K562 (cell line): ENCODE data around the gene GNG7. TPM values are rescaled to one million over a fixed set of nuclear protein-coding genes. Genes with fewer than 3 reads are reported as not detected.
A peak's percentile ranks its signal among the peaks of the same experiment; 100 is the strongest.

ENCODE experiments used
- ATAC-seq: fragments of 200-7000 bp; cut with Tn5 transposase; 3 replicates; pipeline ENCODE4 v1.9.1; 2020; ENCODE audit warnings: moderate library complexity
- BruUV-seq: library from RNA; stranded (reverse); fragments of 400-500 nt; replicated peaks from 2 replicates; lab custom pipeline; 2021; lab: Mats Ljungman, UMichigan
- CTCF ChIA-PET: fragments of 300-600 bp; formaldehyde crosslinking; extraction: SDS; loops from one replicate; lab custom pipeline; 2021; ENCODE audit warnings: low intra/inter-chr PET ratio; lab: Yijun Ruan, JAX
- POLR2A ChIA-PET: fragments of 300-600, 350-650 bp; sonication (Branson Sonifier 250); formaldehyde crosslinking; extraction: SDS; loops from one replicate; lab custom pipeline; 2021; ENCODE audit warnings: antibody characterized with exemption, inconsistent platforms; lab: Yijun Ruan, JAX
- DNase-seq, 4 experiments: peaks; one replicate each; pipeline versions ENCODE4 v3.0.0 to v3.0.0-alpha.2; 2011 to 2018; ENCODE audit warnings: low spot score in 3 of 4, mixed read lengths in 3 of 4; ENCODE audit errors: extremely low read depth in 1 of 4
- FAIRE-seq: peaks from 2 replicates; lab custom pipeline; 2011; peaks lifted over from hg19 to GRCh38; lab: Jason Lieb, UNC
- H2AFZ ChIP-seq: 2 replicates; pipeline ENCODE4 v1.6.0; 2011; ENCODE audit warnings: low read depth, low read length, control low read depth, inconsistent platforms
- H3K27ac ChIP-seq: fragments of 200-600 bp; 3 replicates; pipeline ENCODE4 v1.8.0; 2011; ENCODE audit warnings: low read depth, mild to moderate bottlenecking, control low read depth, inconsistent platforms, low read length, moderate library complexity, mixed read lengths; ENCODE audit errors: extremely low read depth
- H3K27me3 ChIP-seq, 2 experiments: fragments of 300-600 bp in 1 of 2; 2 replicates in 1 of 2; 3 replicates in 1 of 2; pipeline versions ENCODE4 v1.6.0 to v1.8.0; 2011; ENCODE audit warnings: inconsistent platforms in 2 of 2, low read length in 2 of 2, mild to moderate bottlenecking in 1 of 2, mixed read lengths in 1 of 2, moderate library complexity in 1 of 2; ENCODE audit not compliant: control insufficient read depth in 2 of 2, insufficient read depth in 2 of 2
- H3K36me3 ChIP-seq: fragments of 300-600 bp; 3 replicates; pipeline ENCODE4 v1.8.0; 2011; ENCODE audit warnings: mild to moderate bottlenecking, low read length, inconsistent platforms; ENCODE audit not compliant: control insufficient read depth, insufficient read depth
- H3K4me1 ChIP-seq, 2 experiments: fragments of 200-600 bp in 1 of 2; replicated peaks in 1 of 2; 2 replicates in 1 of 2; 3 replicates in 1 of 2; pipeline versions ENCODE4 v1.5.1 to v1.8.0; 2011; ENCODE audit warnings: inconsistent platforms in 2 of 2, low read length in 2 of 2, mild to moderate bottlenecking in 1 of 2, mixed read lengths in 1 of 2, moderate library complexity in 1 of 2; ENCODE audit not compliant: control insufficient read depth in 2 of 2, insufficient read depth in 2 of 2
- H3K4me2 ChIP-seq: 2 replicates; pipeline ENCODE4 v1.6.1; 2011; ENCODE audit warnings: low read length, control low read depth, inconsistent platforms, mixed read lengths; ENCODE audit not compliant: insufficient read depth
- H3K4me3 ChIP-seq: fragments of 200-600 bp; sonication (generic), shearing (Covaris generic); 2 replicates; pipeline ENCODE4 v1.5.1; 2016; ENCODE audit warnings: control low read depth, inconsistent platforms
- H3K79me2 ChIP-seq: fragments of 200-600 bp; 3 replicates; pipeline ENCODE4 v1.8.0; 2011; ENCODE audit warnings: low read length, inconsistent platforms; ENCODE audit not compliant: control insufficient read depth, insufficient read depth
- H3K9ac ChIP-seq, 2 experiments: 2 replicates each; pipeline versions ENCODE4 v1.6.0 to v1.6.1; 2011; ENCODE audit warnings: low read depth in 2 of 2, low read length in 2 of 2, control low read depth in 1 of 2, inconsistent platforms in 1 of 2, mild to moderate bottlenecking in 1 of 2, mixed read lengths in 1 of 2; ENCODE audit not compliant: insufficient read depth in 1 of 2
- H3K9me1 ChIP-seq: one replicate; pipeline ENCODE4 v1.6.0; 2011; ENCODE audit warnings: inconsistent platforms, mild to moderate bottlenecking, low read length, moderate library complexity; ENCODE audit not compliant: control insufficient read depth, insufficient read depth
- H3K9me3 ChIP-seq: replicated peaks from 2 replicates; pipeline ENCODE4 v1.5.1; 2011; ENCODE audit warnings: low read depth, low read length, inconsistent platforms; ENCODE audit not compliant: control insufficient read depth, insufficient read depth
- H4K20me1 ChIP-seq: replicated peaks from 2 replicates; pipeline ENCODE4 v1.6.1; 2011; ENCODE audit warnings: low read length, inconsistent platforms, mixed read lengths; ENCODE audit not compliant: control insufficient read depth, insufficient read depth
- ATF7 ChIP-seq: fragments of 450-650 bp; IDR thresholded peaks from 2 replicates; pipeline ENCODE4 v1.7.1; 2014; ENCODE audit warnings: mild to moderate bottlenecking, moderate library complexity
- CBX2 ChIP-seq: fragments of 200-600 bp; sonication (generic); IDR thresholded peaks from one replicate; pipeline ENCODE4 v1.6.1; 2012; ENCODE audit warnings: mild to moderate bottlenecking, low read length, inconsistent platforms; ENCODE audit not compliant: insufficient read depth, poor library complexity, severe bottlenecking
- CREM ChIP-seq: IDR thresholded peaks from 2 replicates; pipeline ENCODE4 v1.6.1; 2014; ENCODE audit warnings: antibody characterized with exemption, low read depth
- HBP1 ChIP-seq: fragments of 450-650 bp; formaldehyde crosslinking; IDR thresholded peaks from 2 replicates; pipeline ENCODE4 v1.4.0; 2022; ENCODE audit warnings: missing genetic modification characterization
- NR2C1 ChIP-seq, 2 experiments: fragments of 450-650 bp; IDR thresholded peaks; 2 replicates each; pipeline ENCODE4 v1.6.1; 2017; ENCODE audit warnings: mild to moderate bottlenecking in 2 of 2, antibody characterized with exemption in 1 of 2, inconsistent platforms in 1 of 2, missing compliant biosample characterization in 1 of 2, missing genetic modification characterization in 1 of 2
- SAP30 ChIP-seq: fragments of 200-600 bp; sonication (generic); IDR thresholded peaks from 2 replicates; pipeline ENCODE4 v1.6.1; 2012; ENCODE audit warnings: borderline replicate concordance, low read depth, mild to moderate bottlenecking, moderate library complexity, low read length, control low read depth, inconsistent platforms; ENCODE audit not compliant: insufficient read depth, poor library complexity, severe bottlenecking
- SPI1 ChIP-seq: IDR thresholded peaks from 2 replicates; pipeline ENCODE4 v1.6.1; 2011; ENCODE audit warnings: low read depth, low read length, control low read depth, borderline replicate concordance
- TEAD4 ChIP-seq, 2 experiments: sonication (generic) in 1 of 2; formaldehyde crosslinking in 1 of 2; IDR thresholded peaks; 2 replicates each; pipeline versions ENCODE4 v1.6.1 to v1.8.0; 2012 to 2022; ENCODE audit warnings: borderline replicate concordance in 1 of 2, inconsistent platforms in 1 of 2, low read length in 1 of 2, mild to moderate bottlenecking in 1 of 2, missing genetic modification reagents in 1 of 2
- ZBED1 ChIP-seq: IDR thresholded peaks from 2 replicates; pipeline ENCODE4 v1.6.1; 2014
- ZBTB12 ChIP-seq: fragments of 250-450 bp; sonication (Bioruptor Pico); IDR thresholded peaks from 2 replicates; pipeline ENCODE4 v1.4.0; 2020
- ZNF174 ChIP-seq: fragments of 250-450 bp; sonication (Bioruptor Pico); IDR thresholded peaks from 2 replicates; pipeline ENCODE4 v1.4.0; 2020; ENCODE audit warnings: mild to moderate bottlenecking
- WGBS: fragments of 100-300 bp; shearing (Covaris generic); methylation state at CpG from one replicate; pipeline ENCODE4 v1.1.6; 2016; ENCODE audit warnings: low coverage, mixed read lengths; ENCODE audit not compliant: insufficient coverage; ENCODE audit errors: missing lambda C conversion rate; 5-methylcytosine and 5-hydroxymethylcytosine counted together
- in situ Hi-C: fragments of 300-500 bp; cut with MboI; formaldehyde crosslinking; loops from 4 replicates; pipeline ENCODE4 v1.15.0; 2018; ENCODE audit warnings: inconsistent platforms, mixed read lengths
- intact Hi-C: fragments of 100-400 bp; cut with micrococcal nuclease; formaldehyde crosslinking; loops from 2 replicates; pipeline ENCODE4 v1.14.2; 2022
- polyA plus RNA-seq, 8 experiments: library from polyadenylated mRNA; depleted of rRNA in 4 of 8; stranded (reverse) in 5 of 8; unstranded in 3 of 8; fragments of >200 nt; fragmentation: Nextera tagmentation in 2 of 8; fragmentation: Illumina TruSeq in 1 of 8; extraction: Ambion mirVana in 2 of 8; extraction: Trizol in 1 of 8; gene quantifications; 2 replicates each; pipeline versions ENCODE4 v1.2.1 to v1.2.3, GENCODE V29; 2011 to 2014; ENCODE audit warnings: inconsistent platforms in 1 of 8, missing spikeins in 1 of 8
- total RNA-seq, 7 experiments: library from RNA; depleted of rRNA in 6 of 7; stranded (reverse); fragments of >200 nt in 6 of 7; fragmentation: Illumina TruSeq in 2 of 7; extraction: Trizol in 2 of 7; gene quantifications; 2 replicates each; pipeline versions ENCODE4 v1.2.1 to v1.2.3, GENCODE V29; 2011 to 2021; ENCODE audit warnings: low replicate concordance in 1 of 7
- TF ChIP-seq, protein P1 (sequence below), 2 experiments: fragments of 450-650 bp in 1 of 2; sonication (generic) in 1 of 2; formaldehyde crosslinking in 1 of 2; IDR thresholded peaks in 1 of 2; conservative IDR thresholded peaks in 1 of 2; 2 replicates each; pipeline versions ENCODE4 v1.6.1 to v1.8.1; 2016 to 2023; ENCODE audit warnings: mild to moderate bottlenecking in 2 of 2, moderate library complexity in 2 of 2, inconsistent platforms in 1 of 2, missing genetic modification reagents in 1 of 2

Gene GNG7
- total and polyA plus RNA-seq, 9 of the 15 experiments (the other 6 are each of a cell fraction or from before 2014, with no cell fraction given), result 0.01 to 0.20 (median 0.06) TPM; not detected in 1

DNA sequence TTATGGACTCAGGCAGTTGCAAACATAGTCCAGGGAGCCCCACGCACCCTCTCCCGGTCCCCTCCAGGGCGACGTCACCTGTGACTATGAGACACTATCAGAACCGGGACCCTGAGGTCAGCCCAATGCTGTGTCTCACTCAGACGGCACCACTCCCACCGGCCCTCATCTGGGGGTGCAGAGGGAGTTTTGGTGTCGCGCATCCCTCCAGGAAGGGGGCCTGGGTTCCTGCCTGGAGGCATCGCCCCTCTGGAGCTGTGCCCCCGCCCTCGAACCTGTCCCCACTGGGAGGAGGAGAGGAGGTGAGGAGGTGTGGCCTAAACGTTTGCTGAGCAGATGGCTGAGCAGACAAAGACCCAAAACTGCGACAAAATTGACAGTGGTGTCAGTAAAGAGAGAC is 175.3 kb downstream of the GNG7 start:
- H4K20me1 ChIP-seq, result peaks cover 6% of the 10 kb centered on the region; the same call in 1 of the 2 replicates
- H3K4me3 ChIP-seq, result no peak overlapping the region
- in situ Hi-C loops, result no loop called here
- TF ChIP-seq CBX2, result no peak
- no peak for TF ChIP-seq ZBED1
- TF ChIP-seq ATF7, result 0 out of 2 replicates have a peak, but pooled peaks have one; percentile 23
- TF ChIP-seq TEAD4 (IDR thresholded peaks at IDR 0.05; ENCODE audit: low read length), result no peak
- TF ChIP-seq TEAD4 (CRISPR knock-in tag; IDR thresholded peaks at IDR 0.05; ENCODE audit: borderline replicate concordance), result no peak
- no peak for TF ChIP-seq SAP30
- TF ChIP-seq, protein P1, sequence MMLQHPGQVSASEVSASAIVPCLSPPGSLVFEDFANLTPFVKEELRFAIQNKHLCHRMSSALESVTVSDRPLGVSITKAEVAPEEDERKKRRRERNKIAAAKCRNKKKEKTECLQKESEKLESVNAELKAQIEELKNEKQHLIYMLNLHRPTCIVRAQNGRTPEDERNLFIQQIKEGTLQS (IDR thresholded peaks at IDR 0.05), result 0 out of 2 replicates have a peak, but pooled peaks have one; percentile 10
- TF ChIP-seq, protein P1 (CRISPR knock-in tag; conservative IDR thresholded peaks at IDR 0.05), result no peak
- no peak for TF ChIP-seq CREM
- no peak for TF ChIP-seq SPI1
- TF ChIP-seq NR2C1 (IDR thresholded peaks at IDR 0.05), result no peak
- TF ChIP-seq NR2C1 (tag; IDR thresholded peaks at IDR 0.05), result no peak
- no peak for TF ChIP-seq HBP1
- TF ChIP-seq ZBTB12 (CRISPR knock-in tag), result no peak
- TF ChIP-seq ZNF174 (CRISPR knock-in tag), result no peak
- no peaks in the 10 kb centered on the region for H3K36me3 ChIP-seq
- H3K4me2 ChIP-seq, result no peak overlapping the region
- no TSS peak for BruUV-seq
- no peak overlapping the region for H2AFZ ChIP-seq
- FAIRE-seq, result no peak
- intact Hi-C loops, result no loop called here
- 59% methylated on average over 12 of the region's 14 CpGs for WGBS
- ATAC-seq, result no peak
- ChIA-PET POLR2A (interaction anchor here (0.7 kb wide), 1 partner anchor 316 kb away, joined by 3 read pairs; no protein-coding TSS in a partner anchor), CTCF (no interaction called here)
- no peaks in the 10 kb centered on the region for H3K9me1 ChIP-seq
- H3K9ac ChIP-seq, result peak overlapping the region in 1 of 2 experiments; percentile 50; a peak in 1 of 4 replicates
- no peaks in the 10 kb centered on the region for H3K79me2 ChIP-seq
- H3K9me3 ChIP-seq, result no peaks in the 10 kb centered on the region
- H3K4me1 ChIP-seq, result peaks cover 0 to 24% of the 10 kb centered on the region in 2 experiments; a peak in 4 of 5 replicates
- no peaks in the 10 kb centered on the region; a peak in 1 of 5 replicates for H3K27me3 ChIP-seq
- DNase-seq, result no peak
- H3K27ac ChIP-seq, result no peak overlapping the region
